K562 (cell line): ENCODE measurements around the gene RSPH3. TPM values are rescaled to one million over a fixed set of nuclear protein-coding genes. Genes with fewer than 3 reads are reported as not detected.
"Not testable (repeated sequence)": the region's sequence is repeated elsewhere in the genome, so short reads cannot be mapped to it uniquely, and the experiment has no call there.

Source experiments
- ATAC-seq: fragments of 200-7000 bp; cut with Tn5 transposase; 3 replicates; pipeline ENCODE4 v1.9.1; 2020; ENCODE audit warnings: moderate library complexity
- BruUV-seq: library from RNA; stranded (reverse); fragments of 400-500 nt; replicated peaks from 2 replicates; lab custom pipeline; 2021; lab: Mats Ljungman, UMichigan
- CTCF ChIA-PET: fragments of 300-600 bp; formaldehyde crosslinking; extraction: SDS; loops from one replicate; lab custom pipeline; 2021; ENCODE audit warnings: low intra/inter-chr PET ratio; lab: Yijun Ruan, JAX
- POLR2A ChIA-PET: fragments of 300-600, 350-650 bp; sonication (Branson Sonifier 250); formaldehyde crosslinking; extraction: SDS; loops from one replicate; lab custom pipeline; 2021; ENCODE audit warnings: antibody characterized with exemption, inconsistent platforms; lab: Yijun Ruan, JAX
- DNase-seq, 4 experiments: peaks; one replicate each; pipeline versions ENCODE4 v3.0.0 to v3.0.0-alpha.2; 2011 to 2018; ENCODE audit warnings: low spot score in 3 of 4, mixed read lengths in 3 of 4; ENCODE audit errors: extremely low read depth in 1 of 4
- FAIRE-seq: peaks from 2 replicates; lab custom pipeline; 2011; peaks lifted over from hg19 to GRCh38; lab: Jason Lieb, UNC
- H2AFZ ChIP-seq: 2 replicates; pipeline ENCODE4 v1.6.0; 2011; ENCODE audit warnings: low read depth, low read length, control low read depth, inconsistent platforms
- H3K27ac ChIP-seq: fragments of 200-600 bp; 3 replicates; pipeline ENCODE4 v1.8.0; 2011; ENCODE audit warnings: low read depth, mild to moderate bottlenecking, control low read depth, inconsistent platforms, low read length, moderate library complexity, mixed read lengths; ENCODE audit errors: extremely low read depth
- H3K27me3 ChIP-seq, 2 experiments: fragments of 300-600 bp in 1 of 2; 2 replicates in 1 of 2; 3 replicates in 1 of 2; pipeline versions ENCODE4 v1.6.0 to v1.8.0; 2011; ENCODE audit warnings: inconsistent platforms in 2 of 2, low read length in 2 of 2, mild to moderate bottlenecking in 1 of 2, mixed read lengths in 1 of 2, moderate library complexity in 1 of 2; ENCODE audit not compliant: control insufficient read depth in 2 of 2, insufficient read depth in 2 of 2
- H3K36me3 ChIP-seq: fragments of 300-600 bp; 3 replicates; pipeline ENCODE4 v1.8.0; 2011; ENCODE audit warnings: mild to moderate bottlenecking, low read length, inconsistent platforms; ENCODE audit not compliant: control insufficient read depth, insufficient read depth
- H3K4me1 ChIP-seq, 2 experiments: fragments of 200-600 bp in 1 of 2; replicated peaks in 1 of 2; 2 replicates in 1 of 2; 3 replicates in 1 of 2; pipeline versions ENCODE4 v1.5.1 to v1.8.0; 2011; ENCODE audit warnings: inconsistent platforms in 2 of 2, low read length in 2 of 2, mild to moderate bottlenecking in 1 of 2, mixed read lengths in 1 of 2, moderate library complexity in 1 of 2; ENCODE audit not compliant: control insufficient read depth in 2 of 2, insufficient read depth in 2 of 2
- H3K4me2 ChIP-seq: 2 replicates; pipeline ENCODE4 v1.6.1; 2011; ENCODE audit warnings: low read length, control low read depth, inconsistent platforms, mixed read lengths; ENCODE audit not compliant: insufficient read depth
- H3K4me3 ChIP-seq: fragments of 200-600 bp; sonication (generic), shearing (Covaris generic); 2 replicates; pipeline ENCODE4 v1.5.1; 2016; ENCODE audit warnings: control low read depth, inconsistent platforms
- H3K79me2 ChIP-seq: fragments of 200-600 bp; 3 replicates; pipeline ENCODE4 v1.8.0; 2011; ENCODE audit warnings: low read length, inconsistent platforms; ENCODE audit not compliant: control insufficient read depth, insufficient read depth
- H3K9ac ChIP-seq, 2 experiments: 2 replicates each; pipeline versions ENCODE4 v1.6.0 to v1.6.1; 2011; ENCODE audit warnings: low read depth in 2 of 2, low read length in 2 of 2, control low read depth in 1 of 2, inconsistent platforms in 1 of 2, mild to moderate bottlenecking in 1 of 2, mixed read lengths in 1 of 2; ENCODE audit not compliant: insufficient read depth in 1 of 2
- H3K9me1 ChIP-seq: one replicate; pipeline ENCODE4 v1.6.0; 2011; ENCODE audit warnings: inconsistent platforms, mild to moderate bottlenecking, low read length, moderate library complexity; ENCODE audit not compliant: control insufficient read depth, insufficient read depth
- H3K9me3 ChIP-seq: replicated peaks from 2 replicates; pipeline ENCODE4 v1.5.1; 2011; ENCODE audit warnings: low read depth, low read length, inconsistent platforms; ENCODE audit not compliant: control insufficient read depth, insufficient read depth
- H4K20me1 ChIP-seq: replicated peaks from 2 replicates; pipeline ENCODE4 v1.6.1; 2011; ENCODE audit warnings: low read length, inconsistent platforms, mixed read lengths; ENCODE audit not compliant: control insufficient read depth, insufficient read depth
- CTCF ChIP-seq, 3 experiments: IDR thresholded peaks in 2 of 3; conservative IDR thresholded peaks in 1 of 3; 2 replicates each; pipeline ENCODE4 v1.5.1; 2011 to 2012; ENCODE audit warnings: low read length in 3 of 3, mild to moderate bottlenecking in 3 of 3, control low read depth in 2 of 3, improper control_type of control experiment in 1 of 3, inconsistent platforms in 1 of 3, low read depth in 1 of 3, mixed read lengths in 1 of 3, moderate library complexity in 1 of 3; ENCODE audit not compliant: insufficient read depth in 2 of 3
- KDM1A ChIP-seq, 2 experiments: fragments of 450-650 bp; IDR thresholded peaks; 2 replicates each; pipeline ENCODE4 v1.6.1; 2016; ENCODE audit warnings: mild to moderate bottlenecking in 2 of 2
- WGBS: fragments of 100-300 bp; shearing (Covaris generic); methylation state at CpG from one replicate; pipeline ENCODE4 v1.1.6; 2016; ENCODE audit warnings: low coverage, mixed read lengths; ENCODE audit not compliant: insufficient coverage; ENCODE audit errors: missing lambda C conversion rate; 5-methylcytosine and 5-hydroxymethylcytosine counted together
- in situ Hi-C: fragments of 300-500 bp; cut with MboI; formaldehyde crosslinking; loops from 4 replicates; pipeline ENCODE4 v1.15.0; 2018; ENCODE audit warnings: inconsistent platforms, mixed read lengths
- intact Hi-C: fragments of 100-400 bp; cut with micrococcal nuclease; formaldehyde crosslinking; loops from 2 replicates; pipeline ENCODE4 v1.14.2; 2022
- polyA plus RNA-seq, 8 experiments: library from polyadenylated mRNA; depleted of rRNA in 4 of 8; stranded (reverse) in 5 of 8; unstranded in 3 of 8; fragments of >200 nt; fragmentation: Nextera tagmentation in 2 of 8; fragmentation: Illumina TruSeq in 1 of 8; extraction: Ambion mirVana in 2 of 8; extraction: Trizol in 1 of 8; gene quantifications; 2 replicates each; pipeline versions ENCODE4 v1.2.1 to v1.2.3, GENCODE V29; 2011 to 2014; ENCODE audit warnings: inconsistent platforms in 1 of 8, missing spikeins in 1 of 8
- total RNA-seq, 7 experiments: library from RNA; depleted of rRNA in 6 of 7; stranded (reverse); fragments of >200 nt in 6 of 7; fragmentation: Illumina TruSeq in 2 of 7; extraction: Trizol in 2 of 7; gene quantifications; 2 replicates each; pipeline versions ENCODE4 v1.2.1 to v1.2.3, GENCODE V29; 2011 to 2021; ENCODE audit warnings: low replicate concordance in 1 of 7

The RSPH3 gene
- total and polyA plus RNA-seq, 9 of the 15 experiments (the other 6 are each of a cell fraction or from before 2014, with no cell fraction given), result 0.52 to 2.9 (median 1.5) TPM

- H3K4me2 ChIP-seq, result no peak overlapping the region
- H3K79me2 ChIP-seq, result no peaks in the 10 kb centered on the region
- WGBS, result 18% methylated on average over 2 of the region's 2 CpGs
- H3K9me3 ChIP-seq, result no peaks in the 10 kb centered on the region
- intact Hi-C loops, result no loop called here
- DNase-seq (no peak), FAIRE-seq (no peak), ATAC-seq (no peak)
- H4K20me1 ChIP-seq, result no peaks in the 10 kb centered on the region
- H3K27ac ChIP-seq, result no peak overlapping the region
- ChIA-PET CTCF (interaction anchor here (0.7 kb wide), 1 partner anchor 198 kb away, joined by 3 read pairs; no protein-coding TSS in a partner anchor), POLR2A (no interaction called here)
- no TSS peak for BruUV-seq
- H3K9me1 ChIP-seq, result no peaks in the 10 kb centered on the region
- no peaks in the 10 kb centered on the region for H3K27me3 ChIP-seq
- TF ChIP-seq KDM1A (IDR thresholded peaks at IDR 0.05) (no peak), CTCF (IDR thresholded peaks at IDR 0.05 in 2 of 3, conservative IDR thresholded peaks at IDR 0.05 in 1 of 3; ENCODE audit: insufficient read depth in 2 of 3, low read depth in 1 of 3, low read length in 3 of 3) (peak in 1 of 3 experiments; percentile 20; a peak in 1 of 6 replicates)
- in situ Hi-C loops, result loop anchor here (25.0 kb wide), 1 partner anchor 279 kb away; no protein-coding TSS in a partner anchor
- H3K36me3 ChIP-seq, result peaks cover 2% of the 10 kb centered on the region; the same call in 1 of the 3 replicates
- H3K9ac ChIP-seq, result no peak overlapping the region
- no peaks in the 10 kb centered on the region for H3K4me1 ChIP-seq
- H3K4me3 ChIP-seq, result no peak overlapping the region
- H2AFZ ChIP-seq, result no peak overlapping the region
These were observed 8.8 kb downstream of the RSPH3 start for GRCh38 chr6:158991017-158991723.

GRCh38 chr6:158989711-158990110, 10.3 kb downstream of the RSPH3 start:
- not testable (repeated sequence) for H3K4me1 ChIP-seq, H2AFZ ChIP-seq
- in situ Hi-C loops, result loop anchor here (25.0 kb wide), 1 partner anchor 277 kb away; no protein-coding TSS in a partner anchor

More at GRCh38 chr6:158989711-158990110, 10.3 kb downstream of the RSPH3 start:
- H3K4me2 ChIP-seq, DNase-seq, H3K9me3 ChIP-seq, H3K4me3 ChIP-seq, intact Hi-C loops, CTCF ChIA-PET, H3K27ac ChIP-seq, H4K20me1 ChIP-seq, H3K36me3 ChIP-seq, H3K79me2 ChIP-seq, H3K9me1 ChIP-seq, ATAC-seq, FAIRE-seq, H3K9ac ChIP-seq, H3K27me3 ChIP-seq, BruUV-seq, POLR2A ChIA-PET: not testable (repeated sequence)
- WGBS, result 40% methylated on average over 2 of the region's 2 CpGs
